Jurkat, Clone E6-1 (cell line): ENCODE results near the gene NT5C3B. TPM values are rescaled to one million over a fixed set of nuclear protein-coding genes. Genes with fewer than 3 reads are reported as not detected.
"Not testable (repeated sequence)": the region's sequence is repeated elsewhere in the genome, so short reads cannot be mapped to it uniquely, and the experiment has no call there.

Experiments used
- DNase-seq: peaks from one replicate; pipeline ENCODE4 v3.0.0-alpha.2; 2011; ENCODE audit warnings: low read depth, low spot score
- H3K4me3 ChIP-seq: 2 replicates; pipeline ENCODE4 v1.5.1; 2011; ENCODE audit warnings: mild to moderate bottlenecking, low read length, control low read depth, moderate library complexity
- polyA plus RNA-seq: library from polyadenylated mRNA; unstranded; fragments of >200 nt; gene quantifications from one replicate; pipeline ENCODE4 v1.2.1, GENCODE V29; 2012; ENCODE audit warnings: missing spikeins; ENCODE audit not compliant: insufficient read length, insufficient read depth

Gene NT5C3B
- polyA plus RNA-seq: 78.9 TPM

DNA sequence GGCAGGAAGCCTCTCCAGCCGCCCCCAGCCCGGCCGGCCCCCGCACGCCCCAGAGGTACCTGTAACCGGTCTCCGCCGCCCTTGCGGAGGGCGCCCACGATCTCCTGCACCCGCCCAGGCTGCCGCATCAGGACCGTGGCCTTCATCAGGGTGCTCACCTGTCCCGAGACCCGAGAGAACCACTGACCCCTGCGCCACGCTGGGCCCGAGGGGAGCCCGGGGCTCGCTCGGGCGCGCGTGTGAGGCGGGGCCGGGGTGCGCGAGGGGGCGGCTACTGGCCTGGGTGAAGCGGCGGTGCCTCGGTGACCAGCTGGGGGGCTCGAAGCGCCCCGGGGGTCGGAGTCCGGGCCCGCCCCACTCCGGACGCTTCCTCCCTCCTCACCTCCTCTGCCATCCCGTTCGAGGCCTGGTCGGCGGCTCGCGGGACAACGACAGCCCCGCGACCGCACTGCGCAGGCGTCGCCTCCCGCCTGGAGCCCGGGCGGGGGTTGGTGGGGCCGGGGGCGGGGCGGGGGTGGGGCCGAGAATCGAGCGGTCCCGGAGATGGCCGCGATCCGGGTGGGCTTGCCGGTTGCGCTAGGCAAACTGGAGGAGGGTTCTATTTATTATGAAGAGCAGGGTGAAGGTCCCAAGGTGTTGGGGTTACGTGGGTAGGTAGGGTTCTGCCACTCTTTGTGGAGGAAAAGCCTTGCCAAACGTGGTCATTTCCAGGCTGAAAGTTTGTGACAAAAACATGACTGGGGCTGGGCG, at the start of gene NT5C3B:
Gene NT5C3B (minus strand): TSS at position 433 of the 750 bp plus-strand sequence. CDS start 39 bp downstream, at position 394.
- no peak for DNase-seq

DNA sequence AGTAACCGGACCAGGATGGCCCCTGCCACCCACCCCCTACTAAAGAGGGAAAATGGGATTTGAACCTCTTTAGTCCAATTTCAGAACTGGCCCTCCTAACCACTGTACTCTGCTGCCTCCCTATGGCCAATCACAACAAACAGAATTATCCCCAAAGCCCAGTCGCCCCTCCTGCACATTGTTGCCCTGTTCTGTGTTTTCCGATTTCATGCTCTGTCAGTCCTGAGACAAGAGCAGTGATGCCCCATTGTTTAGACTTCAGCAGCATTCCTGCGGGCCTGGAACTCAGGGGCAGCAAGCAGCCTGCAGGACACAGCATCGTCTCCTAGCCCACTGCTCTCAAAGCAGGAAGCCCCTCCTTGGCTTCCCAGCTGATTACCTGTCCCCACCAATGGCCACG, 49.7 kb upstream of the NT5C3B start:
- H3K4me3 ChIP-seq: no peak overlapping the region
- no peak for DNase-seq

More for the DNA sequence above, at the start of gene NT5C3B:
- peak within 1 kb of the TSS; percentile 62 for H3K4me3 ChIP-seq

DNA sequence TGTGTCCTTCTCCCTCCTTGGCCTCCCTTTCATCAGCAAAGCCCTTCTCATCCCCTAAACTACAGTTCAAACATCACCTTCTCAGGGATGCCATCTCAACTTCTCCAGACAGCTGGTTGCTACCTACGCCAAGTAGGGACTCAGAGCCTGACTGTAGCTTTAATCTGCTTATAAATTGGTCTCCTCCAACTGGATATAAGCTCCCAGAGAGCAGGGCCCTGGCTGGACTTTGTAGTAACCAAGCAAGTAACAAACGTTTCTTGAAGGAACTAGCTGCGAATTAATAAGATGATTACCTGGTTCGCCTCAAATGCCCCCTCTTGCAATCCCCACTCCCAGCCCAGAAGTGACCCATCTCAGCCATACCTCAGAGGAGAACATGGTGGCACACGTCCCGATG, 46.7 kb upstream of the NT5C3B start:
- no peak for DNase-seq

DNA sequence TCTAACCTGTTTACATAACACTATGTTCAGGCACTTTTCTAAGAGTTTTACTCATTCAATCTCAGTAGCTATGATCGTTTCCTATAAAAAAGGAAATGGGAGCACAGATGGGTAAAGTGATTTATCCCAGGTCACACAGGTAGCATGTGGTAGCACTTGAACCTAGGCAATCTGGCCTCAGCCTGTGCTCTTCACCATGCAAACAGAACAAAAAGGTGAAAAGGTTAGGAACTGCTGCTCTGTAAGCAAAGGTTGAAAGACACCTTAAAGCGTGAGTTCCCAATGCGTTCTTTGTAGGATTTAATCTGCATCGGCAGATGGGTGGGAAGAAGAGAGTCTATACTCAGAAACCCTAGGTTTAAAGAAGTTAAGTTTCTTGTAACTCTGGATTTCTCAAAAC, 44.1 kb upstream of the NT5C3B start:
- no peak overlapping the region for H3K4me3 ChIP-seq
- DNase-seq: no peak

More for the DNA sequence above, 46.7 kb upstream of the NT5C3B start:
- H3K4me3 ChIP-seq: no peak overlapping the region

DNA sequence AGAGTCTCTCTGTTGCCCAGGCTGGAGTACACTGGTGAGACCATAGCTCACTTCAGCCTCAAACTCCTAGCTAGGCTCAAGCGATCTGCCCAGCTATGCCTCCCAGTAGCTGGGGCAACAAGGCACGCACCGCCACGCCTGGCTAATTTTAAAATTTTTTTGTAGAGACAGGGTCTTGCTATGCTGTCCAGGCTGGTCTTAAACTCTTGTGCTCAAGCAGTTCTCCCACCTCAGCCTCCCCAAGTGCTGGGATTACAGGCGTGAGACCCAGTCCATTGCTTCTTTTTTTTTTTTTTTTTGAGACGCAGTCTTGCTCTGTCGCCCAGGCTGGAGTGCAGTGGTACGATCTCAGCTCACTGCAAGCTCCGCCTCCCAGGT, 38.2 kb upstream of the NT5C3B start:
- DNase-seq, H3K4me3 ChIP-seq: not testable (repeated sequence)

DNA sequence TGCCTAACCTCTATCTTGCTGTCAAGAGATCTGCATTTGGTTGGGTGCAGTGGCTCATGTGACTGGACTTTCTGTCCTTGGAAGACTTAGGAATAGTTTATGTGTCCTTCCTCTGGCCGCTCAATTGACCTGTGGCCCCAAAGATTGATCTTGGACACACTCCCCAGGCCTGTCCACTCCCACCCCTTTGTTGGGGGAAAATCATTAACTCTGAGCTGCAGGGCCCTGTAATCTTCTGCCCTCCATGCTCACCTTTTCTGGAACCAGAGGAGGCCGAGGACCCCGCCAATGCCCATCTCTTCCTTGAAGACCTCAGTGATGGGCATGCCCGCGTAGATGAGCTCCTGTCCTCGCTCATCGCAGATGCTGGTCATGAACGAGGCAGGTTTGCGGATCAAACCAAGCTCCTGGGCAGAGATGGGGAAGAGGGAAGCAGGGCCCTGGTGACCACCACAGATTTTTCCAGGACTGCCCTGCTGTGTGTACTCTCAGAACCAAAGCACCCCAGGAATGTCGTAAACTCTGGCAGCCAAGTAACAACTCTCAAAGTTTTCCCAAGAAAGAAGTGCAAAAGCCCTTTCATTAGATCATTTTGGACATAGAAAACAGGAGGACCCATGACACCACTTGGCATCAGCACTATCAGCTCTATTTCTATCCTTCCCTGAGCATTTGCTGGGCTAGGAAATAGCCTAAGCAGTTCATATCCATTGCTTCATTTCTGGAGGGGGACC, 37.7 kb upstream of the NT5C3B start:
- DNase-seq: no peak
- H3K4me3 ChIP-seq: no peak overlapping the region

DNA sequence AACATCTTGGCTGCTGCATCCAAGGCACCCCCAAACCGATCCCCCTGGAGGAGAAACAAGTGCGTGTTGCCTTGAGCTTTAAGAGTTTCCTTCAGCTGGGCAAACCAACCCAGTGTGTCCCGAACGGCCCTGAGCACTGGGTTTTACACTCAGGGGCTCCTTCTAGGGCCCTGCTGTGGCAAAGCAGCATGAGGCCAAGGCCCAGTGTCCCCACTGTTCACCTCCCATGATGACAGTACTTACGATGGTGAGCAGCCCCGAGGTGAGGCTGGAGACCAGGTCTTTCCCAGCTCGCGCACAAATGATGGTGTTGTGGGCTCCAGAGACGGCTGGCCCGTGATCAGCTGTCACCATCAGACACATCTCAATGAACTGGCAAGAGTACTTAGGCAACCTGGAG, 35.8 kb upstream of the NT5C3B start:
- no peak overlapping the region for H3K4me3 ChIP-seq
- DNase-seq: no peak

DNA sequence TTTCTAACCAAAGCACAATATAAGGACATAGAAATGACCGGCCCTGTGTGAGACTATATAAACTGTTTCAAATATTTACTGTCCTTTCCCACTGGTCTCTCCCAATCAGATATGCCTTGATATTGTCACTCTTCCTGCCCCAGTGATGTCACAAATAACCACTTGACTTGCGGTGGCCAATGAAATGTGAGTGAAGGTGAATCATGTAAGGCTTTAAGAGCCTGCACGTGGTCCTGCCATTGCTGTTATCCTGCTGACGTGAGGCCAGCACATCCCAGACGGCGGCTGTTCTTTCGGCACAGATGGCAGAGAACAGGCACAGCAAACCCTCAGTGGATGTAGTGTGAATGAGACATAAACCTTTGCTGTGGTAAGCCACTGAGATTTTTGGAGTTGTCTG, 34.6 kb upstream of the NT5C3B start:
- no peak overlapping the region for H3K4me3 ChIP-seq
- DNase-seq: no peak

DNA sequence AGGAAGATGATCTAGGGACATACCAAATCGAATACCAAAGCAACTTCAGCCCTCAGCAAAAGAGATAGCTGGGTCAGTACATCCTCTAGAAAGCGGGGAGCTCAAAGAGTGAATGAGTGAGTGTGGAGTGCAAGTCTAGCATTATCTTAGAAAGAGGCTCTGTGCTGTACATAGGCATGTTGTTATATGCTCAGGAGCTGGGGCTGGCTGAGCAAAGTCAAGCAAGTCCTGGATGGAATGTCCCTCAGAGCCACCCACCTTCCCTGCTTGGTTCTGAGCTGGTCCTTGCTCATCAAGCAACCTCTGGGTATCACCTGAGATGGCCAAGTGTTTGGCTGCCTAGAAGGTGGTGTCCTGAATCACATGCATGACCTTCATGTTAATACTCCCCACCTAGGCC, 34.1 kb upstream of the NT5C3B start:
- H3K4me3 ChIP-seq: no peak overlapping the region
- no peak for DNase-seq

DNA sequence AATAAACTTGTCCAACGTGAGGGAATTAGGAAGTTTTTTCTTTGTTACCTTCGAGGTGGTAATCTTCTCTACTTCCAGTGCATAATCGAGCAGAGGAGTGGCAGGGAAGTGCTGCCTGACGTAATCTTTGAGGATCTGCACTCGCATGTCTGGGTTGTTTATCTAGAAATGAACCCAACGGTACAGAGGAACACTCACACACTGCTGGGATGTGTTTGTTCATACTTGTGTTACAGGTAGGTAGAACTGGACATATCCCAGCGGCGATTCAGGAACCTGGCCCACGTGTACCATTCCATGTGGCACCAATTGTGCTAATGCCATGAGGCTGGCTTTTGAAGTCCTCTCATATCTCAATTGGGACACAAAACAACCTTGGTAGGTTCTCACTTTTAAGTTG, 33.4 kb upstream of the NT5C3B start:
- no peak for DNase-seq
- no peak overlapping the region for H3K4me3 ChIP-seq

DNA sequence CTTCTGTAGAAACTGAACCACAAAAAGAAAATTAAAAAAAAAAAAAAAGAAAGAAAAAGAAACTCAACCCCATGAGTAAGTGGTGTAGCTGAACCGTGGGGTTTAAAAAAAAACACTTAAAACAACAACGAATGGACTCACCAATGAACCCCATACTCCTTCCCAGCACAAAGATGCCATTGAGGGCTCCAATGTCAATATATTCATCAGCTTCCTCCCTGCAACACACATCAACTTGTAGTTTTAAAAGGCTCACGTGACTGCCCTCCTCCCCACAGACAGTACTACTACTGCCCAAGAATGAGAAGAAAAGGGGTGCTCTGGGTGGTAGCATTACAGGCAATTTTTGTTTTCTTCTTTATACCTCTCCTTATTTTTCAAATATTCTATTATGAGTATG, 32.5 kb upstream of the NT5C3B start:
- H3K4me3 ChIP-seq: no peak overlapping the region
- no peak for DNase-seq

DNA sequence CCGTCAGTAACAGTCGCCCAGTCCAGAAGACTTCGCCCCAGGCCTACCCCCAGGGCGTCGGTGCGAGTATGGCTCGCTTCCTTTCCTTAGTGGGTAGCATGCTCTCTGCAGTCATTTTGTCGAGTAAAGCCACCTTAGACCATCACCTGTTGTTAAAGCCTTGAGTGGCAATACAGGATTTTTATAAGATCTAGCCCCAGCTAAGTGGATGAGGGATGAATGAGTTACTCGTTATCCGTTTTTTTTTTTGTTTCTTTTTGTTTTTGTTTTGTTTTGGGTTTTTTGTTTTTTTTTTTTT, 29.5 kb upstream of the NT5C3B start:
- peak overlapping the region; percentile 58 for H3K4me3 ChIP-seq
- no peak for DNase-seq

DNA sequence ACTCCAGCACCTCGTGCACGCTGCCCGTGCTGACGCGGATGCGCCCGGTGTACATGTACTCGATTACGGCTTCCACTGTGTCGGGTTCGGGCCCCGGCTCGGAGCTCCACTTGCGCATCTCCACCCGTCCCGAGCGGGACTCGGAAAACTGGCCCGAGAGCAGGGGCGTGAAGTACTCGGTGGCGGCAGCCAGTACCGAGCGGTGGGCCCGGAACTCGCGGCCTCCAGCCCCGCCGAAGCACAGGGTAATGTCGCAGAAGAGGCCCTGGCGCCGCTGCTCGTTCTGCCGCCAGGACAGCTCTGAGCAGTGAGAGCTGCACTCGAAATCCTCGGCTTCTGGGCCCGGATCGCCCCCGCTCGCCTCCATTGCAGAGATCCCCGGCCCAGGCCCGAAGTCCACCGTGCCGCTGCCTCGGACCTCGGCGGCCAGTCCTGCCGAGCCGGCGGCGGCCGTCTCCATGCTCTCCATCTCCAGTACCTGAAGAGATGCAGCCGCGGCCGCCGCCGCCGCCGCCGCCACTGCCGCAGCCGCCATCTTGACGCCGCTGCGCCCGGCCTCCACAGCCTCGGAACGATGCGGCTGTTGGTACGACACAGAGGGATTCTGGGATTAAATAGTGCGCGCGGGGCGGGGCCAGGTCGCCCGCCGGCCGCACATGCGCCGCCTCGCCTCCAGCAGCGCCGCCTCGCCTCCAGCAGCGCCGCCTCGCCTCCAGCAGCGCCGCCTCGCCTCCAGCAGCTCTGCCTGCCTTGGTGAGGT, 29.0 kb upstream of the NT5C3B start, which contains the start of gene KLHL11:
Gene KLHL11 (minus strand): TSS at position 588 of the 760 bp plus-strand sequence. CDS start 53 bp downstream, at position 535.
- DNase-seq: peak; percentile 71

DNA sequence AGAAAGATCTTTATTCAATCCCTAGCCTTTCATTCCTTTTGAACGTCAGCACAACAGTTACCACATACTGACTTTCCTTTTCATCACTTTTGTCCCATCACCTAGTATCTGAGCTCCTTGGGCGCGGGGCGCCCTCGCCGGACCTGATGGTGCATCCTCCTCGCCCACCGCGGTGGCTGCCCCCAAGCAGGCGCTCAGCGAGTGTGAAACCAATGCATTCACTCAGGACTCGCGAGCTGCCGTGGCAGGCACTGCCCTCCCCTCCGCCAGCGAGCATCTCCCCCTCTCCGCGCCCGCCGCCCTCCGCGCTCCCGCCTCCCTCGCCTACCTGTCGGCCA, 28.4 kb upstream of the NT5C3B start:
- DNase-seq: no peak

More for the DNA sequence above, 29.0 kb upstream of the NT5C3B start, which contains the start of gene KLHL11:
- H3K4me3 ChIP-seq: peak within 1 kb of the TSS; percentile 90

DNA sequence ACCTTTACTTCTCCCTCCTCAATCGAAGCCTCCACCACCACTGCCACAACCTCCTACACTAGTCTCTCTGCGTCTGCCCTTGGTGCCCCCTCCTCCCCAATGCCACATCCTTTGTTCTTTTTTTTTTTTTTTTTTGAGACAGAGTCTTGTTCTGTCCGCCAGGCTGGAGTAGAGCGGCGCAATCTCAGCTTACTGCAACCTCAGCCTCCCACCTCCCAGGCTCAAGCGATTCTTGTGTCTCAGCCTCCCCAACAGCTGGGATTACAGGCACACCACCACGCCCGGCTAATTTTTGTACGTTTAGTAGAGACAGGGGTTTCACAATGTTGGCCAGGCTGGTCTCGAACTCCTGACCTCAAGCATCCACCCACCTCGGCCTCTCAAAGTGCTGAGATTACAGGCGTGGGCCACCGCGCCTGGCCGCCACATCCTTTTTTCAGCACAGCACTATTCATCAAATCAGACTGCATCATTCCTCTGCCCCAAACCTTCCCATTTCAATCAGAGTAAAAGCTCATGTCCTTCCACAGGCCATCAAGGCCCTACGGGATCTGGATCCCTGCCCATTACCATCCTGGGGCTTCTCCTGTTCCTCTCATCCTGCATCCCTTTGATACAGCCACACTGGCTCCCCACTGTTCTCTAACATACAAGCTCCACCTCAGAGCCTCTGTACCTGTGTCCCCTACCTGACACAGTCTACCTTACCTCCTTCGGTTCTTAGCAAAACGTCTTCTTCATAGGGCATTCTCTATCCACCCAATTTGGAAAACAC, 27.2 kb upstream of the NT5C3B start:
- DNase-seq: peak; percentile 45
- H3K4me3 ChIP-seq: no peak overlapping the region; the same call in 1 of the 2 replicates

More for the DNA sequence above, 28.4 kb upstream of the NT5C3B start:
- H3K4me3 ChIP-seq: peak overlapping the region; percentile 90

DNA sequence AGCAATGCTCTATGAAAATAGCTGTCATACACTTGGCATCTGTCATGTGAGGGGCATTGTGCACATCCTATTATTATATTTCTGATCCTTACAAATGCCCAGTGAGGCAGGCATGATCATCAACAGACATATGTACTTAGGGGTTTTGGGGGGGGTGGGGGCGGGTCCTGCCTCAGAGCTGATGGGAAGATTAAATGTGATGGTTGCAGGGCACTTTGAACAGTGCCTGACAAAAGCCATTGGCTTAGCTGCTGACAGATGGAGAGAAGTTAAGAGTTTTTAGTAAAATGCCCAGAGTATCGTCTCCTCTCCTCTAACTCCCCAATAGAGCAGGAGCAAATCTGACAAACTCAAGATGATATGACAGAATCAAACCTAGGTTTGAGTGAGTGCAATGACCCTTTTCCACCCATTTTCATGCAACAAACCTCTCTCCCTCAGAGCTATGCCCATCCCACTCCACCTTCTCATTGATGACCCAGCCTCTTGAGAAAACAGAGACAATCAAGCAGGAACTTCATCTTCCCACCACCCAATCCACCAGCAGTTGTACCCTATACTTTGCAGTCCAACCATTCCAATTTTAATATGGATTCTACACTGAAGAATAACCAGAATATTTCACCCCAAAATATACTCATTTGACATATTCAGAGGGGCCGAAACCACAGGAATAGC, 24.4 kb upstream of the NT5C3B start:
- H3K4me3 ChIP-seq: no peak overlapping the region
- DNase-seq: no peak

DNA sequence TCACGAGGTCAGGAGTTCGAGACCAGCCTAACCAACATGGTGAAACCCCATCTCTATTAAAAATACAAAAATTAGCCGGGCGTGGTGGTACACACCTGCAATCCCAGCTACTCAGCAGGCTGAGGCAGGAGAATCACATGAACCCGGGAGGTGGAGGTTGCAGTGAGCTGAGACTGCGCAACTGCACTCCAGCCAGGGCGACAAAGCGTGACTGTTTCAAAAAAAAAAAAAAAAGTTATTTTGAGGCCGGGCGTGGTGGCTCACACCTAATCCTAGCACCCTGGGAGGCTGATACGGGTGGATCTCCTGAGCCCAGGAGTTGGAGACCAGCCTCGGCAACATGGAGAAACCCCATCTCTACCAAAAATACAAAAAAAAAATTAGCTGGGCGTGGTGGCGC, 15.3 kb upstream of the NT5C3B start:
- not testable (repeated sequence) for H3K4me3 ChIP-seq, DNase-seq

DNA sequence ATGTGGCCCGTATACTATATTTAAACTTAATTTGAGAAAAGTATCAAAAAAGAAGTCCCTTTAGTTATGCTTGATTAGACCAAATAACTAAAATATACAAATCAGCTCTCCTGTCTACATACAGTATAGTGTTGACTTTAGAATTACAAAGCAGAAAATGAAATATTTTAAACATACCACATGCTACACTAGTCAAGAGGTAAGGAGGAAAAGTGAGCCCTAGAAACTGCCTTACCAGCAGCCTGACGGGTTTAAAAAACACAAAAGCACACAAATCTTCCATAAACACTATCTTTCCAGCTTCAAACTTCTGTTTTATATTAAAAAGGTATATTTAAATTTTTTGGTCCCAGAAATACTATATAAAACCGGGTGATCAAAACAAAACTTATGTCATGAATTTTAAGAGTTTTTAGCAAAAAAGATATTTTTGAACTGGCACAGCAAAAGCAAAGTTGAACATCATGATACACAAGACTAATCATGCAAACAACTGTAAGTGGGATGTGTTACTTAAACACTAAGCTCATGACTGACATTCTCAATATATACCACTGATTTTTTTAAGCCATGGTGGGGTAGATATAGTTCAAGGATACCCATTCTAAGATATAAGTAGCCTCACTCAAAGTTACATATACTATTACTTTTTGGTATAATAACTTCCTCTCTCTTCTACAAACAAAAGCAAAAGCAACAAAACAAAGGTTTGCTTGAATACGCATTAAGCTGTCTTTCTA, 13.4 kb upstream of the NT5C3B start:
- no peak for DNase-seq
- no peak overlapping the region for H3K4me3 ChIP-seq
